ENCODE results near the gene OGFOD3.
"Not testable (repeated sequence)": the region's sequence is repeated elsewhere in the genome, so short reads cannot be mapped to it uniquely, and the experiment has no call there.

OGFOD3 gene

GRCh38 chr17:82458885-82459424, 40.6 kb upstream of the OGFOD3 start:
- H3K4me2 ChIP-seq = peak overlapping the region; percentile 82 to 96 (median 90)
- H3K36me3 ChIP-seq = peaks cover 42 to 48% (median 44%) of the 10 kb centered on the region in 11 experiments
- peaks cover 7 to 47% (median 28%) of the 10 kb centered on the region in 11 experiments; a peak in 17 of 22 replicates for H4K20me1 ChIP-seq
- TF ChIP-seq Cebpa-rat (IDR thresholded peaks at IDR 0.05) = no peak
- peaks cover 19 to 50% (median 31%) of the 10 kb centered on the region in 10 experiments for H3K4me1 ChIP-seq
- no peaks in the 10 kb centered on the region for H3K27me3 ChIP-seq
- H3K27ac ChIP-seq = peak overlapping the region; percentile 78 to 100 (median 98)
- peak overlapping the region; percentile 80 to 99 (median 90) for H3K4me3 ChIP-seq
- peaks cover 0 to 23% (median 12%) of the 10 kb centered on the region in 11 experiments; a peak in 20 of 22 replicates for H3K9me3 ChIP-seq (replicated peaks in 1 of 11)
- peak overlapping the region; percentile 94 to 99 (median 97) for H3K9ac ChIP-seq

GRCh38 chr17:82458179-82458884, 39.9 kb upstream of the OGFOD3 start, which contains the start of gene NARF:
Gene NARF, plus strand, starts transcription at chr17:82458741. Its CDS starts 63 bp downstream, at chr17:82458804.
- H3K9ac ChIP-seq = peak within 1 kb of the TSS; percentile 94 to 99 (median 97)
- peaks cover 0 to 29% (median 18%) of the 10 kb centered on the region in 11 experiments; a peak in 20 of 22 replicates for H3K9me3 ChIP-seq (replicated peaks in 1 of 11)
- peaks cover 35 to 45% (median 37%) of the 10 kb centered on the region in 11 experiments for H3K36me3 ChIP-seq
- H3K4me1 ChIP-seq = peaks cover 19 to 50% (median 31%) of the 10 kb centered on the region in 10 experiments
- no peaks in the 10 kb centered on the region for H3K27me3 ChIP-seq
- H4K20me1 ChIP-seq = peaks cover 7 to 41% (median 26%) of the 10 kb centered on the region in 11 experiments; a peak in 17 of 22 replicates
- peak within 1 kb of the TSS; percentile 82 to 96 (median 91) for H3K4me2 ChIP-seq
- peak within 1 kb of the TSS; percentile 95 to 100 (median 98) for H3K27ac ChIP-seq
- TF ChIP-seq Cebpa-rat (IDR thresholded peaks at IDR 0.05) = no peak
- peak within 1 kb of the TSS; percentile 80 to 99 (median 90) for H3K4me3 ChIP-seq

DNA sequence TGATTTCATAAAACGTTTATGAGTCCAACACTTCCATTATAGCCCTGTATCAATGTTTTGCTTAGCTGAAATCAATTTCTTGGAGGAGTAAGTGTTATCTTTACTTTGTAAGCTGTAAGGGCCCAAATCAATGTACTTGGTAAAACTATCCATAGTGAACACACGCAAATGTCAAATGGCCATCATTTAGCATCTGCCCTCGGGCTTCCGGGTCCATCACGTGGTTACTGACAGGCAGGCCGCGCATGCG, 39.5 kb upstream of the OGFOD3 start:
- Histone ChIP-seq H3K4me1 (peaks cover 19 to 50% (median 31%) of the 10 kb centered on the region in 10 experiments), H3K4me3 (peak overlapping the region; percentile 80 to 99 (median 90)), H3K27ac (peak overlapping the region; percentile 95 to 100 (median 98)), H3K9ac (peak overlapping the region; percentile 94 to 99 (median 97)), H3K36me3 (peaks cover 31 to 40% (median 33%) of the 10 kb centered on the region in 11 experiments), H3K4me2 (peak overlapping the region; percentile 75 to 94 (median 88)), H4K20me1 (peaks cover 7 to 37% (median 21%) of the 10 kb centered on the region in 11 experiments; a peak in 17 of 22 replicates), H3K27me3 (no peaks in the 10 kb centered on the region), H3K9me3 (replicated peaks in 1 of 11) (peaks cover 0 to 34% (median 22%) of the 10 kb centered on the region in 11 experiments; a peak in 20 of 22 replicates)
- no peak for TF ChIP-seq Cebpa-rat (IDR thresholded peaks at IDR 0.05)

- Histone ChIP-seq H3K27me3 (no peaks in the 10 kb centered on the region), H4K20me1 (peaks cover 2 to 31% (median 16%) of the 10 kb centered on the region in 11 experiments; a peak in 17 of 22 replicates), H3K36me3 (peaks cover 25 to 35% (median 27%) of the 10 kb centered on the region in 11 experiments), H3K27ac (peak overlapping the region; percentile 95 to 100 (median 98)), H3K4me2 (peak overlapping the region; percentile 75 to 94 (median 88)), H3K9ac (peak overlapping the region; percentile 94 to 99 (median 97)), H3K4me1 (peaks cover 19 to 45% (median 33%) of the 10 kb centered on the region in 10 experiments), H3K9me3 (replicated peaks in 1 of 11) (peaks cover 0 to 37% (median 26%) of the 10 kb centered on the region in 11 experiments; a peak in 20 of 22 replicates), H3K4me3 (peak overlapping the region; percentile 80 to 99 (median 90))
- no peak for TF ChIP-seq Cebpa-rat (IDR thresholded peaks at IDR 0.05)
Measured at GRCh38 chr17:82457073-82457928, 38.9 kb upstream of the OGFOD3 start.

DNA sequence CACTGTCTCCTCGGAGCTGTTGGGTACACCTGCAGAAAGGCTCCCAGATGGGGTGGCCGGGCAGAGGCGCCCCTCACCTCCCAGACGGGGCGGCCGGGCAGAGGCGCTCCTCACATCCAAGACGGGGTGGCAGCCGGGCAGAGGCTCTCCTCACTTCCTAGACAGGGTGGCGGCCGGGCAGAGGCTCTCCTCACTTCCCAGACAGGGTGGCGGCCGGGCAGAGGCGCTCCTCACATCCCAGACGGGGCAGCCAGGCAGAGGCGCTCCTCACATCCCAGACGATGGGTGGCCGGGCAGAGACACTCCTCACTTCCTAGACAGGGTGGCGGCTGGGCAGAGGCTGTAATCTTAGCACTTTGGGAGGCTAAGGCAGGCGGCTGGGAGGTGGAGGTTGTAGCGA, 35.3 kb upstream of the OGFOD3 start:
- not testable (repeated sequence) for H4K20me1 ChIP-seq, H3K36me3 ChIP-seq, H3K4me2 ChIP-seq, H3K27ac ChIP-seq, H3K27me3 ChIP-seq, H3K9ac ChIP-seq, H3K4me3 ChIP-seq
- H3K4me1 ChIP-seq = peaks cover 31 to 45% (median 39%) of the 10 kb centered on the region in 10 experiments
- peaks cover 0 to 39% (median 27%) of the 10 kb centered on the region in 11 experiments; a peak in 20 of 22 replicates for H3K9me3 ChIP-seq (replicated peaks in 1 of 11)

GRCh38 chr17:82453151-82453550, 34.8 kb upstream of the OGFOD3 start:
- H3K9ac ChIP-seq, H3K4me2 ChIP-seq, H3K4me3 ChIP-seq, H4K20me1 ChIP-seq, H3K27ac ChIP-seq, H3K36me3 ChIP-seq, H3K27me3 ChIP-seq: not testable (repeated sequence)
- H3K9me3 ChIP-seq (replicated peaks in 1 of 11) = peaks cover 0 to 39% (median 27%) of the 10 kb centered on the region in 11 experiments; a peak in 20 of 22 replicates
- H3K4me1 ChIP-seq = peaks cover 32 to 47% (median 42%) of the 10 kb centered on the region in 10 experiments

- Histone ChIP-seq H3K4me3 (no peak overlapping the region), H3K9me3 (replicated peaks in 1 of 11) (peaks cover 0 to 39% (median 27%) of the 10 kb centered on the region in 11 experiments; a peak in 20 of 22 replicates), H3K27me3 (no peaks in the 10 kb centered on the region), H3K4me1 (peaks cover 32 to 50% (median 44%) of the 10 kb centered on the region in 10 experiments), H3K4me2 (peak overlapping the region in 10 of 11 experiments; percentile 75 to 93 (median 88); a peak in 16 of 22 replicates), H3K36me3 (peaks cover 0 to 16% (median 4%) of the 10 kb centered on the region in 11 experiments; a peak in 10 of 22 replicates), H3K9ac (peak overlapping the region in 2 of 11 experiments; percentile 80 to 86; a peak in 3 of 22 replicates), H4K20me1 (peaks cover 0 to 10% (median 0%) of the 10 kb centered on the region in 11 experiments; a peak in 4 of 22 replicates), H3K27ac (peak overlapping the region in 6 of 11 experiments; percentile 81 to 99 (median 94); a peak in 9 of 22 replicates)
- no peak for TF ChIP-seq Cebpa-rat (IDR thresholded peaks at IDR 0.05)
Measured at GRCh38 chr17:82452162-82452561, 33.8 kb upstream of the OGFOD3 start.

DNA sequence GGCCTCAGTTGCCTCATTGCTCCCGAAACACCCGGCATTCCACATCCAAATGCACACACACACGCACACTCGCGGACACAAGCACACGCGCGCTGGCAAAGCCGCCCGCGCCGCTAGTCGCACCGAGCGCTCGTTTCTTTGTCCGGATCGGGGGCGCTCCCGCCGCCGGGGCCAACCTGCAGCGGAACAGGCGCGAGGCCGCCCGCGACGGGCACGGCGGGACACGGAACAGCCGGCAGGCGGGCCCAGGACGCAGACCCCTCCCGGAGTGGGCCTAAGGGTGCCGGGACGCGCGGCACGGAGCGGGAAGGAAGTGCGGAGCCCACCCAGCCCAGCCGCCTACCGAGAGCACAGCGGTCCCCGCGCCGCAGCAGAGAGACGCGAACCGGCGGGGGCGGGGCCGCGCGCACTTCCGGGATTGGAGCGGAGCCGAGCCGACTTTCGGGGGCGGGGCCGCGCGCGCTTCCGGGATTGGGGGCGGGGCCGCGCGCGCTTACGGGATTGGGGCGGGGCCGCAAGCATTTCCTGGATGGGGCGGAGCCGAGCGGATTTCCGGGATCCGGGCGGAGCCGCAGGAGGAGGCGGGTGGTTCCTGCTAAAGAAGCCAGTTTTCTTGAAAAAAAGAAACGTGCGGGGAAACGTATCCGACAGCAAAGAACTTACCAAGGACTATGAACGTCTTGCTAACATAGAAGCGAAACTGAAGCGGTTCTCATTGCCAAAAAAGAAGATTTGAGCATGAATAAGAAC, 32.1 kb upstream of the OGFOD3 start, which contains the start of gene CYBC1:
Gene CYBC1 (minus strand): TSS at position 396 of the 750 bp plus-strand sequence. CDS start 1,498 bp downstream, outside the sequence.
- peaks cover 39 to 56% (median 52%) of the 10 kb centered on the region in 10 experiments for H3K4me1 ChIP-seq
- no peak for TF ChIP-seq Cebpa-rat (IDR thresholded peaks at IDR 0.05)
- H3K4me3 ChIP-seq = peak within 1 kb of the TSS; percentile 83 to 100 (median 96)
- H3K36me3 ChIP-seq = peaks cover 0 to 31% (median 17%) of the 10 kb centered on the region in 11 experiments; a peak in 17 of 22 replicates
- peak within 1 kb of the TSS; percentile 86 to 99 (median 96) for H3K9ac ChIP-seq
- peak within 1 kb of the TSS; percentile 81 to 99 (median 94) for H3K27ac ChIP-seq
- H3K4me2 ChIP-seq = peak within 1 kb of the TSS; percentile 90 to 100 (median 97)
- no peaks in the 10 kb centered on the region for H3K27me3 ChIP-seq
- peaks cover 0 to 25% (median 12%) of the 10 kb centered on the region in 11 experiments; a peak in 17 of 22 replicates for H4K20me1 ChIP-seq
- H3K9me3 ChIP-seq (replicated peaks in 1 of 11) = peaks cover 0 to 34% (median 25%) of the 10 kb centered on the region in 11 experiments; a peak in 20 of 22 replicates
